ENCODE measurements around the gene PDXK. TPM values are rescaled to one million over a fixed set of nuclear protein-coding genes. Genes with fewer than 3 reads are reported as not detected.

The PDXK gene
- total RNA-seq, 1 experiment from 2014 or later, result 78.8 TPM

DNA sequence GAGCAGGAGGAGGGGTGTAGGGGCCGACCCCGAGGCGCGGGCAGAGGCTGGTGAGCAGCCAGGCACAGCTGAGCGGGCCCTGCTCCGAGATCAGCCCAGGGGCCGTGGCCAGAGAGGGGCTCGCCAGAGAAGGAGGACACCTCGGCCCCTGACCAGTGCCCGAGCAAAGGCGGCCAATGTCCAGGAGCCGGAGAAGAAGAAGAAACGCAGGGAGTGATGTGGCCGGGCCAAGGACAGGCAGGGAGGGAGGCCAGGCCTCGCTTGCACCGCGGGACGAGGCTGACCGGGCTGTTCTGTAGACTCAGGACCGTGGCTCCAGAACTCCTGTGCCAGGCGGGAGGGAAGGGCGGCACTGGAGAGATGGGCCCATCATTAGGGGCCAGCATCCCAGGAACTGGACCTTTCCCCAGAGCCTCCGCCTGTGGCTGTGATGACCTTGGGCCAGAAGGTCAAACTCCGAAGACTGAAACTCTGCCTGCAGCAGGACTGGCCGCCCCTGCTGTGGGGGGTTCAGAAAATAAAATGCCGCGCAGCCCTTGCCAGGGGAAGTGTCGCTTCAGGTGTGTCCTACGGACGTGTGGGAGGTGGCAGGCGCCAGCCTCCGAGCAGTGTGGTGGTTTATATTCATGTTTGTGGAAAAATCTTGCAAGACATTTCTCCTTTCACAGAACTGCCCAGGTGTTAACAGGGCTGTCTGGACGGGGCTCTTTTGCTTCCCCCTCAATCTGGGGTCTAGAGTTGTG lies 84.8 kb downstream of the PDXK start:
- Histone ChIP-seq H3K4me1 (replicated peaks) (no peaks in the 10 kb centered on the region), H3K36me3 (peaks cover 78% of the 10 kb centered on the region), H3K27me3 (replicated peaks) (no peaks in the 10 kb centered on the region), H3K27ac (no peak overlapping the region), H3K4me3 (no peak overlapping the region), H3K9me3 (replicated peaks) (no peaks in the 10 kb centered on the region)
- no peak for DNase-seq (ENCODE audit: low read depth in 1 of 2, low spot score in 2 of 2)

GRCh38 chr21:43805275-43805800 lies 86.4 kb downstream of the PDXK start:
- Histone ChIP-seq H3K27me3 (replicated peaks) (no peaks in the 10 kb centered on the region), H3K4me3 (no peak overlapping the region), H3K27ac (no peak overlapping the region), H3K36me3 (peaks cover 63% of the 10 kb centered on the region), H3K9me3 (replicated peaks) (no peaks in the 10 kb centered on the region), H3K4me1 (replicated peaks) (no peaks in the 10 kb centered on the region)
- no peak for DNase-seq (ENCODE audit: low read depth in 1 of 2, low spot score in 2 of 2)

GRCh38 chr21:43806017-43806710 lies 87.2 kb downstream of the PDXK start:
- Histone ChIP-seq H3K9me3 (replicated peaks) (no peaks in the 10 kb centered on the region), H3K36me3 (peaks cover 55% of the 10 kb centered on the region), H3K27me3 (replicated peaks) (no peaks in the 10 kb centered on the region), H3K27ac (no peak overlapping the region), H3K4me3 (no peak overlapping the region), H3K4me1 (replicated peaks) (peaks cover 7% of the 10 kb centered on the region)
- DNase-seq (ENCODE audit: low read depth in 1 of 2, low spot score in 2 of 2), result no peak

GRCh38 chr21:43808367-43808766 lies 89.4 kb downstream of the PDXK start:
- Histone ChIP-seq H3K4me1 (replicated peaks) (peaks cover 25% of the 10 kb centered on the region), H3K27me3 (replicated peaks) (no peaks in the 10 kb centered on the region), H3K36me3 (peaks cover 33% of the 10 kb centered on the region), H3K27ac (no peak overlapping the region), H3K4me3 (no peak overlapping the region), H3K9me3 (replicated peaks) (no peaks in the 10 kb centered on the region)
- DNase-seq (ENCODE audit: low read depth in 1 of 2, low spot score in 2 of 2), result no peak

GRCh38 chr21:43808832-43809251 lies 89.9 kb downstream of the PDXK start:
- peaks cover 25% of the 10 kb centered on the region for H3K4me1 ChIP-seq (replicated peaks)
- H3K9me3 ChIP-seq (replicated peaks), result no peaks in the 10 kb centered on the region
- no peak for DNase-seq (ENCODE audit: low read depth in 1 of 2, low spot score in 2 of 2)
- no peak overlapping the region for H3K4me3 ChIP-seq
- H3K27me3 ChIP-seq (replicated peaks), result no peaks in the 10 kb centered on the region
- peaks cover 28% of the 10 kb centered on the region for H3K36me3 ChIP-seq
- H3K27ac ChIP-seq, result no peak overlapping the region

- H3K4me1 ChIP-seq (replicated peaks), result peaks cover 25% of the 10 kb centered on the region
- H3K4me3 ChIP-seq, result no peak overlapping the region
- H3K9me3 ChIP-seq (replicated peaks), result no peaks in the 10 kb centered on the region
- peaks cover 23% of the 10 kb centered on the region for H3K36me3 ChIP-seq
- no peaks in the 10 kb centered on the region for H3K27me3 ChIP-seq (replicated peaks)
- no peak overlapping the region for H3K27ac ChIP-seq
- no peak for DNase-seq (ENCODE audit: low read depth in 1 of 2, low spot score in 2 of 2)
Observed at GRCh38 chr21:43809346-43809799, 90.4 kb downstream of the PDXK start.

DNA sequence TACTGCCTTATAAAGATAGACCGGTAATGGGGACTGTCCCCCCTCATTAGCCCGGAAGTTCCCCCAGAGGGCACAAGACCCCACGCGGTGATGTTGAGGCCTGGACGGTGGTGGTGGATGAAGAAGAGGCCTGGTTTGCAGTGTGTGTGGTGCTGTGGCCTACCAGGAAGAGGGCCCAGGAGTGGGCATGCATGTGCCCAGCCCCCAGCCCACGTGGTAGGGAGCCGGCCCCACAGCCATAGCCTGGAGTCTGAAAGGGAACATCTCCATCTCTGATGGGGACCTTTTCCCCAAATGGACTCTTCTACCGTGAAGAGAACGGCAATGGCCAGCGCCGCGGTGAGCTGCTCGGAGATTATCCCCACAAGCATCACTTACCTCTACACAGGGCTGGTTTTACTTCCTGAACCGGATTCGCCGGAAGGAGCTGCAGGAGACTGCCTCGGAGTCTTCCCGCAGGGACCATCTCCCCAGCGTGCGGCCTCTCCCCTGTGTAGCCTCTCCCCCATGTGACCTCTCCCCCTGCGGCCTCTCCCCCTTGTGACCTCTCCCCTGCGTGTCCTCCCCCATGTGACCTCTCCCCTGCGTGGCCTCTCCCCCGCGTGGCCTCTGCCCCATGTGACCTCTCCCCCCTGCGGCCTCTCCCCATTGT lies 91.0 kb downstream of the PDXK start:
- DNase-seq (ENCODE audit: low read depth in 1 of 2, low spot score in 2 of 2), result no peak
- H3K4me1 ChIP-seq (replicated peaks), result peaks cover 25% of the 10 kb centered on the region
- peaks cover 17% of the 10 kb centered on the region for H3K36me3 ChIP-seq
- H3K27me3 ChIP-seq (replicated peaks), result no peaks in the 10 kb centered on the region
- no peaks in the 10 kb centered on the region for H3K9me3 ChIP-seq (replicated peaks)
- no peak overlapping the region for H3K4me3 ChIP-seq
- no peak overlapping the region for H3K27ac ChIP-seq

GRCh38 chr21:43810505-43811261 lies 91.8 kb downstream of the PDXK start:
- DNase-seq (ENCODE audit: low read depth in 1 of 2, low spot score in 2 of 2), result peak; percentile 77 to 91
- no peaks in the 10 kb centered on the region for H3K27me3 ChIP-seq (replicated peaks)
- no peak overlapping the region for H3K27ac ChIP-seq
- peaks cover 13% of the 10 kb centered on the region for H3K36me3 ChIP-seq
- peaks cover 25% of the 10 kb centered on the region for H3K4me1 ChIP-seq (replicated peaks)
- H3K4me3 ChIP-seq, result no peak overlapping the region
- H3K9me3 ChIP-seq (replicated peaks), result no peaks in the 10 kb centered on the region

DNA sequence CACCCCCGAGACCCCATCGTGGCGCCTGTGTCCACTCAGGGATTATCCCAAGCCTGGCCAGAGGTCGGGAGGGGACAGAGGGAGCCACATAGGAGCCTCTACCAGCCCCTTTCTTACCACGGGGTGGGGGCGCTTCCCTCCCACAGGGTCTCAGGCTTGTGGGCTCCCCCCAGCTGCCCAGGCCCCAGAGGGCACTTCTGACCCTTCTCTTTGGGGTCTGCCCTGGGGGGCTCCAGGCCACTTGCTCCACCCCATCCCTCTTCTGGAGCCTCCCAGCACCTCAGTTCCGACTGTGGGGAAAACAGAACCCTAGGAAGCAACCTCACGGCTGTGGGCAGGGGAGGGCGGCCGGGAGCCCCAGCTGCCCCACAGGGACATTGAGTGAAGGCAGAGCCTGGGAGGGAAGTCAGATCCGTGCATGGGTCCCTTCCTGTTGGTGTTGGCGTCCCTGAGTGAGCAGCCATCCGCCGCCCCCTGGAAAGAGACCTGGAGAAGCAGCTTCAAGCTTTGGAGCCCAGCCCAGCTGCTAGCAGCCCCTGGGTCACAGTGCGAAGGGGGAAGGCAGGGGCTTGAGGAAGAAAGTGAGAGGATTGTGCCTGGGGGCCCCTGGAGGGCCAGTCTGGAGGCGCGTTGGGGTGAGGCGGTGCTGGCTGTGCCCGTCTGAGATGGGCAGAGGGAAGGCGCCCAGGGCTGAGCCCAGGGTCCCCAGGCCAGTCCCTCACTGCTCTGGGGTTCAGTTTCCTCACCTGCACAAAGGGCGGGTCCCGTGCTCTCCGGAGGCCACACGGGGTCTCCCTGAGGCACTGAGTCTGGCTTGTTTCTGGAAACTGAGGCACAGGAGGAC lies 92.6 kb downstream of the PDXK start:
- peaks cover 5% of the 10 kb centered on the region; the same call in 1 of the 2 replicates for H3K36me3 ChIP-seq
- H3K27ac ChIP-seq, result no peak overlapping the region
- H3K4me1 ChIP-seq (replicated peaks), result peaks cover 25% of the 10 kb centered on the region
- H3K27me3 ChIP-seq (replicated peaks), result no peaks in the 10 kb centered on the region
- peak in 1 of 2 experiments; percentile 10 for DNase-seq (ENCODE audit: low read depth in 1 of 2, low spot score in 2 of 2)
- H3K4me3 ChIP-seq, result peak overlapping the region; percentile 18
- no peaks in the 10 kb centered on the region for H3K9me3 ChIP-seq (replicated peaks)

Other genes starting within 250 kb of the PDXK start
- gene HSF2BP, start 59.6 kb upstream of the PDXK start, total RNA-seq (2014; rRNA removed; shearing (Covaris generic)), result 1.6 and 2.8 TPM in 2 replicates
- gene RRP1B, start 59.6 kb upstream of the PDXK start, total RNA-seq (2014; rRNA removed; shearing (Covaris generic)), result 35.4 and 37.9 TPM in 2 replicates
- 11.9 and 14.9 TPM in 2 replicates for gene CSTB, start 57.2 kb downstream of the PDXK start, total RNA-seq (2014; rRNA removed; shearing (Covaris generic))
- 29.2 and 30.4 TPM in 2 replicates for gene RRP1, start 70.4 kb downstream of the PDXK start, total RNA-seq (2014; rRNA removed; shearing (Covaris generic))
- gene AGPAT3, start 146.1 kb downstream of the PDXK start, total RNA-seq (2014; rRNA removed; shearing (Covaris generic)), result 43.5 and 66.9 TPM in 2 replicates